Ectodermal cell (in vitro differentiated cells): Measurements from ENCODE around the gene DERL2.
A peak's percentile ranks its signal among the peaks of the same experiment; 100 is the strongest.

Experiments
- H3K27ac ChIP-seq: 2 replicates; pipeline ENCODE4 v1.7.0; 2013; ENCODE audit warnings: mild to moderate bottlenecking, low read depth, low read length; ENCODE audit not compliant: insufficient read depth, poor library complexity, severe bottlenecking
- H3K27me3 ChIP-seq: 2 replicates; pipeline ENCODE4 v1.7.0; 2013; ENCODE audit warnings: mild to moderate bottlenecking, low read length; ENCODE audit not compliant: insufficient read depth, control insufficient read depth, poor library complexity, severe bottlenecking
- H3K36me3 ChIP-seq: one replicate; pipeline ENCODE4 v1.7.0; 2013; ENCODE audit warnings: low read length; ENCODE audit not compliant: control insufficient read depth, insufficient read depth
- H3K4me1 ChIP-seq: one replicate; pipeline ENCODE4 v1.7.0; 2013; ENCODE audit warnings: low read length; ENCODE audit not compliant: control insufficient read depth, insufficient read depth
- H3K4me3 ChIP-seq: 2 replicates; pipeline ENCODE4 v1.7.0; 2013; ENCODE audit warnings: low read depth, low read length, control low read depth; ENCODE audit not compliant: insufficient read depth
- H3K9me3 ChIP-seq: 2 replicates; pipeline ENCODE4 v1.7.0; 2013; ENCODE audit warnings: mild to moderate bottlenecking, low read length, moderate library complexity; ENCODE audit not compliant: control insufficient read depth
- whole genome bisulfite sequencing, 2 experiments: methylation state at CpG; one replicate each; pipeline ENCODE4 v1.1.7; 2013; ENCODE audit warnings: missing lambda C conversion rate in 2 of 2; 5-methylcytosine and 5-hydroxymethylcytosine counted together

Gene DERL2

GRCh38 chr17:5501685-5502084 is 15.7 kb upstream of the DERL2 start:
- Histone ChIP-seq H3K27me3 (peaks cover 10% of the 10 kb centered on the region), H3K4me1 (peaks cover 8% of the 10 kb centered on the region), H3K36me3 (no peaks in the 10 kb centered on the region), H3K27ac (no peak overlapping the region), H3K9me3 (no peaks in the 10 kb centered on the region), H3K4me3 (peak overlapping the region; percentile 55)
- WGBS, 2 experiments = 87 to 88% methylated on average over 8 of the region's 8 CpGs

- 0% methylated on average over 67 of the region's 67 CpGs for WGBS, 2 experiments
- Histone ChIP-seq H3K27ac (peak overlapping the region; percentile 26), H3K27me3 (peaks cover 14% of the 10 kb centered on the region), H3K4me1 (peaks cover 8% of the 10 kb centered on the region), H3K9me3 (no peaks in the 10 kb centered on the region), H3K36me3 (no peaks in the 10 kb centered on the region), H3K4me3 (peak overlapping the region; percentile 55)
Observed at GRCh38 chr17:5500589-5501391, 14.8 kb upstream of the DERL2 start.

- Histone ChIP-seq H3K27ac (no peak overlapping the region), H3K4me1 (peaks cover 8% of the 10 kb centered on the region), H3K27me3 (peaks cover 14% of the 10 kb centered on the region), H3K9me3 (no peaks in the 10 kb centered on the region), H3K4me3 (peak overlapping the region; percentile 55), H3K36me3 (no peaks in the 10 kb centered on the region)
- WGBS, 2 experiments = 3 to 4% methylated on average over 16 to 18 of the region's 18 CpGs
Observed at GRCh38 chr17:5500247-5500588, 14.2 kb upstream of the DERL2 start.

GRCh38 chr17:5499476-5500231 is 13.7 kb upstream of the DERL2 start:
- peak overlapping the region; percentile 55 for H3K4me3 ChIP-seq
- H3K27ac ChIP-seq = no peak overlapping the region
- WGBS, 2 experiments = 8% methylated on average over 44 of the region's 44 CpGs
- peaks cover 14% of the 10 kb centered on the region for H3K27me3 ChIP-seq
- peaks cover 8% of the 10 kb centered on the region for H3K4me1 ChIP-seq
- no peaks in the 10 kb centered on the region for H3K36me3 ChIP-seq
- H3K9me3 ChIP-seq = no peaks in the 10 kb centered on the region

- 60% methylated on average over 1 of the region's 2 CpGs; no CpG with 5 or more reads in 1 of the 2 experiments for WGBS, 2 experiments
- peaks cover 26% of the 10 kb centered on the region for H3K36me3 ChIP-seq
- no peak overlapping the region for H3K4me3 ChIP-seq
- no peaks in the 10 kb centered on the region for H3K9me3 ChIP-seq
- peaks cover 5% of the 10 kb centered on the region for H3K27me3 ChIP-seq
- no peaks in the 10 kb centered on the region for H3K4me1 ChIP-seq
- H3K27ac ChIP-seq = no peak overlapping the region
Observed at GRCh38 chr17:5492970-5493369, 7.0 kb upstream of the DERL2 start.

GRCh38 chr17:5488752-5489151 is 2.8 kb upstream of the DERL2 start:
- no peaks in the 10 kb centered on the region for H3K9me3 ChIP-seq
- H3K27me3 ChIP-seq = no peaks in the 10 kb centered on the region
- no peak overlapping the region for H3K27ac ChIP-seq
- H3K36me3 ChIP-seq = peaks cover 28% of the 10 kb centered on the region
- WGBS, 2 experiments = 96 to 98% methylated on average over 8 of the region's 8 CpGs
- no peak overlapping the region for H3K4me3 ChIP-seq
- no peaks in the 10 kb centered on the region for H3K4me1 ChIP-seq

GRCh38 chr17:5486206-5487124 is 487 bp upstream of the DERL2 start, which contains the start of gene MIS12:
Gene MIS12, plus strand, starts transcription at chr17:5486566. Its CDS starts 2,297 bp downstream, at chr17:5488863.
- peaks cover 32% of the 10 kb centered on the region for H3K36me3 ChIP-seq
- H3K27ac ChIP-seq = peak within 1 kb of the TSS; percentile 100
- H3K4me3 ChIP-seq = peak within 1 kb of the TSS; percentile 95
- H3K9me3 ChIP-seq = no peaks in the 10 kb centered on the region
- no peaks in the 10 kb centered on the region for H3K4me1 ChIP-seq
- WGBS, 2 experiments = 1% methylated on average over 76 of the region's 77 CpGs
- no peaks in the 10 kb centered on the region for H3K27me3 ChIP-seq

GRCh38 chr17:5481451-5481850 is 4.5 kb downstream of the DERL2 start:
- Histone ChIP-seq H3K27me3 (no peaks in the 10 kb centered on the region), H3K9me3 (no peaks in the 10 kb centered on the region), H3K4me1 (no peaks in the 10 kb centered on the region), H3K4me3 (no peak overlapping the region), H3K27ac (no peak overlapping the region), H3K36me3 (peaks cover 42% of the 10 kb centered on the region)
- 96 to 97% methylated on average over 4 of the region's 4 CpGs for WGBS, 2 experiments

GRCh38 chr17:5480962-5481361 is 5.0 kb downstream of the DERL2 start:
- no peak overlapping the region for H3K4me3 ChIP-seq
- 89 to 95% methylated on average over 6 of the region's 6 CpGs for WGBS, 2 experiments
- H3K4me1 ChIP-seq = no peaks in the 10 kb centered on the region
- peaks cover 42% of the 10 kb centered on the region for H3K36me3 ChIP-seq
- H3K27me3 ChIP-seq = no peaks in the 10 kb centered on the region
- H3K27ac ChIP-seq = no peak overlapping the region
- H3K9me3 ChIP-seq = no peaks in the 10 kb centered on the region
